Mucosa of rectum (tissue), 2 donors: ENCODE measurements around the gene B4GALNT3.

Source experiments
- H3K27ac ChIP-seq, 2 donors: one replicate each; pipeline ENCODE4 v1.7.0; 2013; ENCODE audit warnings: inconsistent platforms in 2 of 2, low read depth in 2 of 2, low read length in 2 of 2
- H3K27me3 ChIP-seq, 2 donors: one replicate each; pipeline ENCODE4 v1.7.0; 2013; ENCODE audit warnings: low read length in 2 of 2; ENCODE audit not compliant: control insufficient read depth in 2 of 2, insufficient read depth in 2 of 2
- H3K36me3 ChIP-seq, 2 donors: one replicate each; pipeline ENCODE4 v1.7.0; 2013; ENCODE audit warnings: low read length in 2 of 2; ENCODE audit not compliant: control insufficient read depth in 2 of 2, insufficient read depth in 2 of 2
- H3K4me1 ChIP-seq, 2 donors: one replicate each; pipeline ENCODE4 v1.7.0; 2013; ENCODE audit warnings: low read length in 2 of 2, mild to moderate bottlenecking in 1 of 2; ENCODE audit not compliant: control insufficient read depth in 2 of 2, insufficient read depth in 2 of 2
- H3K4me3 ChIP-seq, 2 donors: one replicate each; pipeline ENCODE4 v1.7.0; 2013; ENCODE audit warnings: low read length in 2 of 2
- H3K9ac ChIP-seq, 2 donors: one replicate each; pipeline ENCODE4 v1.7.0; 2013; ENCODE audit warnings: low read length in 2 of 2, low read depth in 1 of 2, mild to moderate bottlenecking in 1 of 2
- H3K9me3 ChIP-seq, 2 donors: one replicate each; pipeline ENCODE4 v1.7.0; 2013; ENCODE audit warnings: low read length in 2 of 2; ENCODE audit not compliant: control insufficient read depth in 2 of 2
- donor health status: healthy.
- donor health status: Normal muscosa, but diverticular disease.

Gene B4GALNT3

GRCh38 chr12:454833-455232 is 4.9 kb upstream of the B4GALNT3 start:
- Histone ChIP-seq H3K9me3 (no peaks in the 10 kb centered on the region), H3K27me3 (no peaks in the 10 kb centered on the region), H3K9ac (no peak overlapping the region)

GRCh38 chr12:455821-456220 is 3.9 kb upstream of the B4GALNT3 start:
- H3K27me3 ChIP-seq = no peaks in the 10 kb centered on the region
- no peaks in the 10 kb centered on the region for H3K9me3 ChIP-seq
- H3K4me3 ChIP-seq = no peak overlapping the region
- H3K9ac ChIP-seq = no peak overlapping the region
- H3K27ac ChIP-seq = no peak overlapping the region
- H3K4me1 ChIP-seq = peaks cover 9 to 11% of the 10 kb centered on the region in 2 donors
- no peaks in the 10 kb centered on the region for H3K36me3 ChIP-seq

More at GRCh38 chr12:454833-455232, 4.9 kb upstream of the B4GALNT3 start:
- Histone ChIP-seq H3K4me3 (no peak overlapping the region), H3K27ac (no peak overlapping the region), H3K36me3 (no peaks in the 10 kb centered on the region), H3K4me1 (peaks cover 16% of the 10 kb centered on the region in 2 donors)

DNA sequence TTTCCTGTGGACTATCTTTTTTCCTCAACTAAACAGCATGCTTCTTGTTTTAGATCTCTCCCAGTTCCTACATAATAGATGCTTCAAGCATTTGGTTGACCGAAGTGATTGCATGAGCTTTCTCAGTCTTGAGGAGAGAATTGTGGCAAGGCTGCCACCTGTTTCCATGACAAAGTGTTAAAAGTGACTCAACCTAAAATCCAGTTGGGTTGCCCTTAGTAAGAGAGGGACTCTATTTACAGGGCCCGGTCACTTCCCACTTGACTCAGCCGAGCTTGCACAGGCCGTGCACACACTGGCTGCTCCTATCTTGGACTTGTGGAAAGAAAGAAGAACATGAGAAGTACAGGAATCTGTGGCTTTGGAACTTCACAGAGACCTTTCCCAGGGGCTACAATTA is 2.1 kb upstream of the B4GALNT3 start:
- no peaks in the 10 kb centered on the region for H3K9me3 ChIP-seq

DNA sequence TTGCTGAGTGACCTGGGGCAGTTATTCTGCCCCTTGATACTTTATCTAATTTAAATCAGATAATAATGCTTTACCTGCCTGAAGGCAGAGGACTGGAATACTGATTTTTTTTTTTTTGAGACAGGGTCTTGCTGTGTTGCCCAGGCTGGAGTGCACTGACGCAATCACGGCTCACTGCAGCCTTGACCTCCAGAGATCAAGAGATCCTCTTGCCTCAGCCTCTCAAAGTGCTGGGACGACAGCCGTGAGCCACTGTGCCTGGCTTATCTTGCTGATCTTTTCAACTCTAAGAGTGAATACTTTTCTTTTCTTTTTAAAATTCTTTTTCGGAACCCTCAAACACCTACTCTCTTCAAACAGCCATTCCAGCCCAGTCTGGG is 699 bp upstream of the B4GALNT3 start:
- H3K4me1 ChIP-seq = peaks cover 8 to 29% of the 10 kb centered on the region in 2 donors
- peak overlapping the region in 1 of 2 donors; percentile 54 for H3K9ac ChIP-seq

More for the DNA sequence above, 2.1 kb upstream of the B4GALNT3 start:
- Histone ChIP-seq H3K27ac (no peak overlapping the region), H3K27me3 (no peaks in the 10 kb centered on the region), H3K36me3 (peaks cover 0 to 2% of the 10 kb centered on the region in 2 donors), H3K4me3 (no peak overlapping the region), H3K4me1 (peaks cover 8 to 16% of the 10 kb centered on the region in 2 donors), H3K9ac (no peak overlapping the region)

GRCh38 chr12:460261-461230 is 807 bp downstream of the B4GALNT3 start:
- Histone ChIP-seq H3K27ac (peak overlapping the region; percentile 52 to 79), H3K4me1 (peaks cover 8 to 35% of the 10 kb centered on the region in 2 donors), H3K9me3 (no peaks in the 10 kb centered on the region), H3K27me3 (peaks cover 0 to 3% of the 10 kb centered on the region in 2 donors), H3K36me3 (peaks cover 0 to 3% of the 10 kb centered on the region in 2 donors), H3K9ac (peak overlapping the region; percentile 38 to 80), H3K4me3 (peak overlapping the region; percentile 72 to 76)

More for the DNA sequence above, 699 bp upstream of the B4GALNT3 start:
- no peaks in the 10 kb centered on the region for H3K27me3 ChIP-seq
- no peaks in the 10 kb centered on the region for H3K9me3 ChIP-seq
- H3K4me3 ChIP-seq = peak overlapping the region; percentile 66 to 73
- peaks cover 0 to 3% of the 10 kb centered on the region in 2 donors for H3K36me3 ChIP-seq
- peak overlapping the region; percentile 29 to 77 for H3K27ac ChIP-seq

- peak overlapping the region; percentile 38 to 80 for H3K9ac ChIP-seq
- peaks cover 0 to 3% of the 10 kb centered on the region in 2 donors for H3K36me3 ChIP-seq
- peak overlapping the region; percentile 52 to 79 for H3K27ac ChIP-seq
- H3K4me1 ChIP-seq = peaks cover 11 to 44% of the 10 kb centered on the region in 2 donors
- no peaks in the 10 kb centered on the region for H3K9me3 ChIP-seq
- H3K4me3 ChIP-seq = peak overlapping the region; percentile 72 to 76
- H3K27me3 ChIP-seq = peaks cover 0 to 3% of the 10 kb centered on the region in 2 donors
These were observed 1.7 kb downstream of the B4GALNT3 start for GRCh38 chr12:461425-461824.

GRCh38 chr12:462936-463705 is 3.4 kb downstream of the B4GALNT3 start:
- no peaks in the 10 kb centered on the region for H3K9me3 ChIP-seq
- peak overlapping the region in 1 of 2 donors; percentile 9 for H3K27ac ChIP-seq
- peaks cover 13 to 49% of the 10 kb centered on the region in 2 donors for H3K4me1 ChIP-seq
- peaks cover 0 to 3% of the 10 kb centered on the region in 2 donors for H3K27me3 ChIP-seq
- H3K9ac ChIP-seq = no peak overlapping the region
- H3K4me3 ChIP-seq = no peak overlapping the region
- H3K36me3 ChIP-seq = peaks cover 0 to 3% of the 10 kb centered on the region in 2 donors

GRCh38 chr12:464484-465267 is 4.9 kb downstream of the B4GALNT3 start:
- Histone ChIP-seq H3K27ac (peak overlapping the region in 1 of 2 donors; percentile 76), H3K27me3 (peaks cover 0 to 3% of the 10 kb centered on the region in 2 donors), H3K4me3 (no peak overlapping the region), H3K36me3 (peaks cover 0 to 3% of the 10 kb centered on the region in 2 donors), H3K4me1 (peaks cover 14 to 49% of the 10 kb centered on the region in 2 donors), H3K9me3 (no peaks in the 10 kb centered on the region), H3K9ac (peak overlapping the region in 1 of 2 donors; percentile 22)

DNA sequence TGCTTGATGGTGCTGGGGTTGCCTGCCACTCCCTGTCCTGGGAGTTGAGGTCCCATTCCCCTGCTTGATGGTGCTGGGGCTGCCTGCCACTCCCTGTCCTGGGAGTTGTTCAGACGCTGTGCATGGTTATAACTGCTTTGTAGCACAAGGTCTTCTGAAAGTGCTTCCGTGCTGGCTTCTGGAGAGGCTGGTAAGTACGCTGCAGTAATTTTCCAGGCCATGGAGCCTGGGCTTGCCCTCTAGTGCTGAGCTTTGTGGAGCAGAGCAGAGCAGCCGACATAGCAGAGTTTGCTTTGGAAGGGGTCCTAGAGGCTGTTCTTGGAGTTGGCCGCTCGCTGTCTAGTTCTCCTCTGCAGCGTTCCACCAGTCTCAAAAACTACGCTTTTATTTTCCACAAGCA is 6.3 kb downstream of the B4GALNT3 start:
- Histone ChIP-seq H3K4me3 (peak overlapping the region; percentile 10 to 15), H3K9me3 (no peaks in the 10 kb centered on the region), H3K27me3 (peaks cover 0 to 3% of the 10 kb centered on the region in 2 donors), H3K4me1 (peaks cover 14 to 49% of the 10 kb centered on the region in 2 donors), H3K9ac (peak overlapping the region in 1 of 2 donors; percentile 57), H3K27ac (peak overlapping the region; percentile 65 to 76), H3K36me3 (peaks cover 0 to 3% of the 10 kb centered on the region in 2 donors)
